ENCODE measurements around the gene PILRA. TPM values are rescaled to one million over a fixed set of nuclear protein-coding genes. Genes with fewer than 3 reads are reported as not detected.

Gene PILRA
- total and polyA plus RNA-seq, 2 of the 13 experiments (the other 11 are each of a cell fraction or from before 2014, with no cell fraction given): 0.13 to 1.3 TPM

DNA sequence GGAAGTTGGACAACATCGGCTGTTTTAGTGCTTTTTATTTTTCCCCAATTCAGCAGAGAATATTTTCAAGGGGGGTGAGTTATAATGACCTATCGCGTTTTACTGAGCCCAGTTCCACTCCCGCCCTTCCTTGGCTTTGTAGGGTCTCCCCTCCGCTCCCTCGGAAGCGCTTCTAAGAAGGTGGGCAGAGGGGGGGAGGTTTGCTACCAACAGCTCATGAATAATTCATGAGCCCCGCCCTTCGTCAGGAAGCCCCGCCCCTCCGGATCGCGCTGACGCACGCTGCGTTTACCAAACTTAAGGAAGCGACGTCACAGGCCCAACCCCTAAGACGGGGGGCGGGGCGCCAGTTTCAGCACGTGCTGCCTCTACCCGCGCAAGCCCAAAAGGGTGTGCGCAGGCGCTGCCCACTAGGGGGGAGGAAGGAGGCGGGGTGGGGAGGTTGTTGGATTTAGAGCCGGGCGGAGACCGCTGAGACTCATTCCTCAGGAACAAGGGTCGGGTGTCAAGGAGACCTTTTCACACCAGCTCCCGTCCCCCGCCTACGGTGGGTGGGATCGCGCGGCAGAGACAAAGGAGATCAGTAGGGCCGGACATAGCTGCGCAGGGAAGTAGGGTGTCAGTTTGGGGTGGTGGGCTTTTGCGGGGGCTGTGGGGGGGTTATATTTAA lies 55.8 kb downstream of the PILRA start (continued):
- no peak for TF ChIP-seq NFE2L2 (IDR thresholded peaks at IDR 0.05; ENCODE audit: low read length)
- 0 out of 2 replicates have a peak, but pooled peaks have one; percentile 54 for TF ChIP-seq YEATS2 (CRISPR knock-in tag; IDR thresholded peaks at IDR 0.05; ENCODE audit: borderline replicate concordance)
- TF ChIP-seq ZNF530 (CRISPR knock-in tag; IDR thresholded peaks at IDR 0.05; ENCODE audit: low read depth): no peak
- TF ChIP-seq MYNN (CRISPR knock-in tag; IDR thresholded peaks at IDR 0.05; ENCODE audit: low read depth): no peak
- no peak for TF ChIP-seq NR2C2 (CRISPR knock-in tag; IDR thresholded peaks at IDR 0.05; ENCODE audit: borderline replicate concordance)
- TF ChIP-seq HNRNPL (IDR thresholded peaks at IDR 0.05; ENCODE audit: low read depth, low read length): no peak
- TF ChIP-seq SP2 (CRISPR knock-in tag; IDR thresholded peaks at IDR 0.05): no peak
- TF ChIP-seq BRD4 (CRISPR knock-in tag; IDR thresholded peaks at IDR 0.05): no peak; the same call in 1 of the 2 replicates
- TF ChIP-seq HDAC6 (IDR thresholded peaks at IDR 0.05; ENCODE audit: low read depth, low read length): no peak
- no peak for TF ChIP-seq RBFOX2 (IDR thresholded peaks at IDR 0.05; ENCODE audit: low read depth, low read length)
- TF ChIP-seq TAF1 (CRISPR knock-in tag; IDR thresholded peaks at IDR 0.05): peak; percentile 3; the same call in 1 of the 2 replicates
- TF ChIP-seq ZNF235 (CRISPR knock-in tag; IDR thresholded peaks at IDR 0.05; ENCODE audit: borderline replicate concordance): no peak
- peak; percentile 21; the same call in 1 of the 2 replicates for TF ChIP-seq HOXA3 (CRISPR knock-in tag; IDR thresholded peaks at IDR 0.05)
- TF ChIP-seq, protein P1, sequence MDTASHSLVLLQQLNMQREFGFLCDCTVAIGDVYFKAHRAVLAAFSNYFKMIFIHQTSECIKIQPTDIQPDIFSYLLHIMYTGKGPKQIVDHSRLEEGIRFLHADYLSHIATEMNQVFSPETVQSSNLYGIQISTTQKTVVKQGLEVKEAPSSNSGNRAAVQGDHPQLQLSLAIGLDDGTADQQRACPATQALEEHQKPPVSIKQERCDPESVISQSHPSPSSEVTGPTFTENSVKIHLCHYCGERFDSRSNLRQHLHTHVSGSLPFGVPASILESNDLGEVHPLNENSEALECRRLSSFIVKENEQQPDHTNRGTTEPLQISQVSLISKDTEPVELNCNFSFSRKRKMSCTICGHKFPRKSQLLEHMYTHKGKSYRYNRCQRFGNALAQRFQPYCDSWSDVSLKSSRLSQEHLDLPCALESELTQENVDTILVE (CRISPR knock-in tag; IDR thresholded peaks at IDR 0.05): no peak
- peak; percentile 87 for TF ChIP-seq CREM (IDR thresholded peaks at IDR 0.05)
- no peak for TF ChIP-seq CREM (CRISPR knock-in tag; IDR thresholded peaks at IDR 0.05)
- no peak for TF ChIP-seq ZNF264 (CRISPR knock-in tag; IDR thresholded peaks at IDR 0.05)
- no peak for TF ChIP-seq REXO4 (CRISPR knock-in tag; IDR thresholded peaks at IDR 0.05; ENCODE audit: borderline replicate concordance)
- no peak for TF ChIP-seq HNF4A (CRISPR knock-in tag; IDR thresholded peaks at IDR 0.05)
- TF ChIP-seq, protein P2, sequence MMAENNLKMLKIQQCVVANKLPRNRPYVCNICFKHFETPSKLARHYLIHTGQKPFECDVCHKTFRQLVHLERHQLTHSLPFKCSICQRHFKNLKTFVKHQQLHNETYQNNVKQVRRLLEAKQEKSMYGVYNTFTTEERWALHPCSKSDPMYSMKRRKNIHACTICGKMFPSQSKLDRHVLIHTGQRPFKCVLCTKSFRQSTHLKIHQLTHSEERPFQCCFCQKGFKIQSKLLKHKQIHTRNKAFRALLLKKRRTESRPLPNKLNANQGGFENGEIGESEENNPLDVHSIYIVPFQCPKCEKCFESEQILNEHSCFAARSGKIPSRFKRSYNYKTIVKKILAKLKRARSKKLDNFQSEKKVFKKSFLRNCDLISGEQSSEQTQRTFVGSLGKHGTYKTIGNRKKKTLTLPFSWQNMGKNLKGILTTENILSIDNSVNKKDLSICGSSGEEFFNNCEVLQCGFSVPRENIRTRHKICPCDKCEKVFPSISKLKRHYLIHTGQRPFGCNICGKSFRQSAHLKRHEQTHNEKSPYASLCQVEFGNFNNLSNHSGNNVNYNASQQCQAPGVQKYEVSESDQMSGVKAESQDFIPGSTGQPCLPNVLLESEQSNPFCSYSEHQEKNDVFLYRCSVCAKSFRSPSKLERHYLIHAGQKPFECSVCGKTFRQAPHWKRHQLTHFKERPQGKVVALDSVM (CRISPR knock-in tag; IDR thresholded peaks at IDR 0.05): peak; percentile 96
- TF ChIP-seq, protein P3, sequence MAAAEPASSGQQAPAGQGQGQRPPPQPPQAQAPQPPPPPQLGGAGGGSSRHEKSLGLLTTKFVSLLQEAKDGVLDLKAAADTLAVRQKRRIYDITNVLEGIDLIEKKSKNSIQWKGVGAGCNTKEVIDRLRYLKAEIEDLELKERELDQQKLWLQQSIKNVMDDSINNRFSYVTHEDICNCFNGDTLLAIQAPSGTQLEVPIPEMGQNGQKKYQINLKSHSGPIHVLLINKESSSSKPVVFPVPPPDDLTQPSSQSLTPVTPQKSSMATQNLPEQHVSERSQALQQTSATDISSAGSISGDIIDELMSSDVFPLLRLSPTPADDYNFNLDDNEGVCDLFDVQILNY (CRISPR knock-in tag; conservative IDR thresholded peaks at IDR 0.05): no peak
- TF ChIP-seq, protein P4, sequence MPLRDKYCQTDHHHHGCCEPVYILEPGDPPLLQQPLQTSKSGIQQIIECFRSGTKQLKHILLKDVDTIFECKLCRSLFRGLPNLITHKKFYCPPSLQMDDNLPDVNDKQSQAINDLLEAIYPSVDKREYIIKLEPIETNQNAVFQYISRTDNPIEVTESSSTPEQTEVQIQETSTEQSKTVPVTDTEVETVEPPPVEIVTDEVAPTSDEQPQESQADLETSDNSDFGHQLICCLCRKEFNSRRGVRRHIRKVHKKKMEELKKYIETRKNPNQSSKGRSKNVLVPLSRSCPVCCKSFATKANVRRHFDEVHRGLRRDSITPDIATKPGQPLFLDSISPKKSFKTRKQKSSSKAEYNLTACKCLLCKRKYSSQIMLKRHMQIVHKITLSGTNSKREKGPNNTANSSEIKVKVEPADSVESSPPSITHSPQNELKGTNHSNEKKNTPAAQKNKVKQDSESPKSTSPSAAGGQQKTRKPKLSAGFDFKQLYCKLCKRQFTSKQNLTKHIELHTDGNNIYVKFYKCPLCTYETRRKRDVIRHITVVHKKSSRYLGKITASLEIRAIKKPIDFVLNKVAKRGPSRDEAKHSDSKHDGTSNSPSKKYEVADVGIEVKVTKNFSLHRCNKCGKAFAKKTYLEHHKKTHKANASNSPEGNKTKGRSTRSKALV (CRISPR knock-in tag; IDR thresholded peaks at IDR 0.05): no peak
- TF ChIP-seq, protein P5, sequence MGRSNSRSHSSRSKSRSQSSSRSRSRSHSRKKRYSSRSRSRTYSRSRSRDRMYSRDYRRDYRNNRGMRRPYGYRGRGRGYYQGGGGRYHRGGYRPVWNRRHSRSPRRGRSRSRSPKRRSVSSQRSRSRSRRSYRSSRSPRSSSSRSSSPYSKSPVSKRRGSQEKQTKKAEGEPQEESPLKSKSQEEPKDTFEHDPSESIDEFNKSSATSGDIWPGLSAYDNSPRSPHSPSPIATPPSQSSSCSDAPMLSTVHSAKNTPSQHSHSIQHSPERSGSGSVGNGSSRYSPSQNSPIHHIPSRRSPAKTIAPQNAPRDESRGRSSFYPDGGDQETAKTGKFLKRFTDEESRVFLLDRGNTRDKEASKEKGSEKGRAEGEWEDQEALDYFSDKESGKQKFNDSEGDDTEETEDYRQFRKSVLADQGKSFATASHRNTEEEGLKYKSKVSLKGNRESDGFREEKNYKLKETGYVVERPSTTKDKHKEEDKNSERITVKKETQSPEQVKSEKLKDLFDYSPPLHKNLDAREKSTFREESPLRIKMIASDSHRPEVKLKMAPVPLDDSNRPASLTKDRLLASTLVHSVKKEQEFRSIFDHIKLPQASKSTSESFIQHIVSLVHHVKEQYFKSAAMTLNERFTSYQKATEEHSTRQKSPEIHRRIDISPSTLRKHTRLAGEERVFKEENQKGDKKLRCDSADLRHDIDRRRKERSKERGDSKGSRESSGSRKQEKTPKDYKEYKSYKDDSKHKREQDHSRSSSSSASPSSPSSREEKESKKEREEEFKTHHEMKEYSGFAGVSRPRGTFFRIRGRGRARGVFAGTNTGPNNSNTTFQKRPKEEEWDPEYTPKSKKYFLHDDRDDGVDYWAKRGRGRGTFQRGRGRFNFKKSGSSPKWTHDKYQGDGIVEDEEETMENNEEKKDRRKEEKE (IDR thresholded peaks at IDR 0.05): no peak

All from HepG2 (cell line).